GM21619 (cell line): Measurements from ENCODE around the gene PRORP.
"Not testable (repeated sequence)": the region's sequence is repeated elsewhere in the genome, so short reads cannot be mapped to it uniquely, and the experiment has no call there.

Experiments used
- ATAC-seq: cut with Tn5 transposase; IDR thresholded peaks from one replicate; pipeline ENCODE4 v1.9.1; 2021; ENCODE audit not compliant: unreplicated experiment

The PRORP gene

GRCh38 chr14:35121887-35122695, at the start of gene PRORP, which contains the start of gene PPP2R3C:
Gene PRORP (plus strand): TSS chr14:35122552. CDS start chr14:35123246, 694 bp downstream.
Gene PPP2R3C (minus strand): TSS chr14:35121990. CDS start chr14:35121959, 31 bp downstream.
- peak; percentile 85 for ATAC-seq

DNA sequence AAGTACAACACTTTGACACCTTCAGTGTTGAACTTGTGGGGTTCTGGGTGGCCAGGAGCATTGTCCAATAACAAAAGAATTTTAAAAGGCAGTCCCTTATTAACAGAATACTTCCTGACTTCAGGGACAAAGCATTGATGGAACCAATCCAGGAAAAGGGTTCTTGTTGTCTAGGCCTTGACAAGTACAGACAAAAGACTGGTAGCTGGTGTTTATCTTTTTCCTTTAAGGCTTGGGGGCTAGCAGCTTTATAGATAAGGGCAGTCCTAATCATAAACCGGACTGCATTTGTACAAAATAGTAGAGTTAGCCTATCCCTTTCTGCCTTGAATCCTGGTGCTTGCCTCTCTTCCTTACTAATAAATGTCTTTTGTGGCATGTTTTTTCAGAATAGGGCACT, 48.9 kb upstream of the PRORP start:
- no peak for ATAC-seq

DNA sequence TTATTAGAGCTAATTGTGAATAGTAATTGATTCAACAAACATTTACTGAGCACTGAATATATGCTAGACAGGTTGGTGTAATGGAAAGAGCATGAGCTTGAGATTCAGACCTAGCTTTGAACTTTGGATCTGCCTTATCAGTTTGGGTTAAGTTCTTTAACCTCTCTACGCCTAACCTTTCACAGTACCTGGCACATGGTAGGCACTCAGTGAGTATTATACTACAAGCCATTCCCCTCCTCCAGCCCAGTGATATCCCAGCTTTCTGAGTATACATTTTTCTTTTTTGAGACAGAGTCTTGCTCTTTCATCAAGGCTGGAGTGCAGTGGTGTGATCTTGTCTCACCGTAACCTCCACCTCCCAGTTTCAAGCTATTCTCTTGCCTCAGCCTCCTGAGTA, 44.3 kb upstream of the PRORP start:
- no peak for ATAC-seq

DNA sequence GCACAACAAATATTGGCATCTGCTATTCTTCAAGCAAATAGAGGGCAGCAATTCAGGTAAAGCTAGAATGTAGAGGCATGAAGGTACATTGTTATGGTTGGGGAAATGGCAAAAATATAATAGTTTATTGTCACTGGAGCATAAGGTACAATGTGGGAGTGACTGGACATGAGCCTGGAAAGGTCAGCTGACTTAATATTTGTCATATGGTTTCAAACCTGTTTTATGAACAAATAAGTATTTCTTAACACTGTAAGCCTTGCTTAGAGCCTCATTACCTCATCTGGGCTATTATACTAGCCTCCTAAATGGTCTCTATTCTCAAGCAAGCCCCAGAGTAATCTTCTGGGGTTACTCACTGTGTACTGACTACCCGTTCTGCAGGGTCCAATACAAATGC, 42.6 kb upstream of the PRORP start:
- no peak for ATAC-seq

- ATAC-seq: no peak
Measured at GRCh38 chr14:35083530-35084150, 38.7 kb upstream of the PRORP start.

GRCh38 chr14:35085441-35085840, 36.9 kb upstream of the PRORP start:
- no peak for ATAC-seq

- no peak for ATAC-seq
Measured at GRCh38 chr14:35088514-35088913, 33.8 kb upstream of the PRORP start.

DNA sequence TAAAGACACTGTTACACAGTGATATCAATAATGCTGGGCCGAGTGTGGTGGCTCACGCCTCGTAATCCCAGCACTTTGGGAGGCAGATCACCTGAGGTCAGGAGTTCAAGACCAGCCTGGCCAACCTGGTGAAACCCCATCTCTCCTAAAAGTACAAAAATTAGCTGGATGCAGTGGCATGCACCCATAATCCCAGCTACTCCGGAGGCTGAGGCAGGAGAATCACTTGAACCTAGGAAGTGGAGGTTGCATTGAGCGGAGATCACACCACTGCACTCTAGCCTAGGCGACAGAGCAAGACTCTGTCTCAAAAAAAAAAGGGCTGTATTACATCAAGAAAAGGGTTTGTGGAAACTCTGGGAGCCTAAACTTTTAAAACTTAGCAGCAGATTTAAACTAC, 27.7 kb upstream of the PRORP start:
- ATAC-seq: not testable (repeated sequence)

GRCh38 chr14:35107866-35108265, 14.5 kb upstream of the PRORP start:
- no peak for ATAC-seq

GRCh38 chr14:35112641-35113040, 9.7 kb upstream of the PRORP start:
- ATAC-seq: no peak

- no peak for ATAC-seq
Measured at GRCh38 chr14:35113308-35113950, 8.9 kb upstream of the PRORP start.

DNA sequence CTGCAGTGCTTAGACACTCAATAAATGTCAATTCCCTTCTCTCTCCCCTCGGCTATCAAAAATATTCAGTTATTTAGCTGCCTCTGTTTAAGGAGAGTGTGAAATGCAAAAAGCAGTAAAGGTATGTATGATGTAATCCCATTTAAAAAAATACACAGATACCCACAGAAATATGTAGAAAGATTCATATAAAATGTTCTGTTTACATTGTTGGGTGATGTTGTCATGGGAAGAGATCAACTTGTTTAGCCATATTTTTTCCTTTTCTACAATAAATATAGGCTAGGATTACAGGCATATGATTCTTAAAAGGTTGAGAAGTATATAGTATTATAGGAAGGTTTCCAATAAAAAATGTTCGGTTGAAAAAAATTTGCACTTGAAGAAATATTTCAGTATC, 8.3 kb upstream of the PRORP start:
- ATAC-seq: no peak

DNA sequence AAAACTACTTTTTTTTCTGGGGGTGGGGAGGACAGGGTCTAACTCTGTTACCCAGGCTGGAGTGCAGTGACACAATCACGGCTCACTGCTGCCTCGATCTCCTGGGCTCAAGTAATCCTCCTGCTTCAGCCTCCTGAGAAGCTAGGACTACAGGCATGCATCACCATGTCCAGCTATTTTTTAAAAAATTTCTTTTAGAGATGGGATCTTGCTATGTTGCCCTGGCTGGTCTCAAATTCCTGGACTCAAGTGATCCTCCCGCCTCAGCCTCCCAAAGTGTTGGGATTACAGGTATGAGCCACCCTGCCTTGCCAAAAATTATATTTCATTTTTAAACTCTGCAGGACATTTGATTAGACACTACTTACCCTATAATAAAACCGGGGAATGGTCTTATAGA, 6.1 kb upstream of the PRORP start:
- no peak for ATAC-seq

- no peak for ATAC-seq
Measured at GRCh38 chr14:35117112-35117511, 5.2 kb upstream of the PRORP start.

DNA sequence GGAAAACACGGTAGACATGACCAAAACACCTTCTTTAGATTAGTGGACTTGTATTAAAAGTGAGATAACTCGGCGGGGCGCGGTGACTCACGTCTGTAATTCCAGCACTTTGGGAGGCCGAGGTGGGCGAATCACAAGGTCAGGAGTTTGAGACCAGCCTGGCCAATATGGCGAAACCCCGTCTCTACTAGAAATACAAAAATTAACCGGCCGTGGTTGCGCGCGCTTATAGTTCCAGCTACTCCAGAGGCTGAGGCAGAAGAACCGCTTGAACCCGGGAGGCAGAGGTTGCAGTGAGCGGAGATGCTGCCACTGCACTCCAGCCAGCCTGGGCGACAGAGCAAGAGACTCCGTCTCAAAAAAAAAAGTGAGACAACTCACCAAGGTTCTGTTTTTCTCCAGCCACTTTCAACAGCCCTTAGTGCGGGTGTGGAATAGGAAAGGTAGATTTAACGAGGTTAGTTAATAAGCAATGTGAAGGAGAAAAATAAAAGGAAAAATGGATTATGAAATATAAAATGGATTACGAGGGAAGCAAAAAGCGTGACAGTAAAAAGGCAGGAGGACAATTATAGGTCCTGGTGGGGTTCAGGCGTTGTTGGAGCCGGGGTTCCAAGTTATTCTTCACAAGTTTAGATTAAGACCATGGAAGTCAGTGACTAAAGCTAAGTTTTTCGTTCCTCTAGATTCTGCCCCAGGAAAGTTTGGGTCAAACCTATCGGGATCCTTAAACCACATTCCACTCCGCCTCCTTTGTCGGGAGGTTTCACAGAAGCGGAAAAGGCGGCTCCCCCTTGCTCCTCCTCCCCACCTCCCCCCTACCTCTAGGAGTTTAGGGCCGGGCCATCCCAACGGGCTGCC, 1.1 kb upstream of the PRORP start:
- no peak for ATAC-seq

- ATAC-seq: no peak
Measured at GRCh38 chr14:35122696-35123387, 490 bp downstream of the PRORP start.

- ATAC-seq: no peak
Measured at GRCh38 chr14:35123388-35123703, 994 bp downstream of the PRORP start.

- no peak for ATAC-seq
Measured at GRCh38 chr14:35124127-35124526, 1.8 kb downstream of the PRORP start.

- no peak for ATAC-seq
Measured at GRCh38 chr14:35133542-35134328, 11.4 kb downstream of the PRORP start.
